HL-60 (cell line): ENCODE data around the gene CA4.

Source experiments
- GABPA ChIP-seq: IDR thresholded peaks from 2 replicates; pipeline ENCODE4 v1.6.1; 2012; ENCODE audit warnings: low read depth
- POLR2AphosphoS5 ChIP-seq: IDR thresholded peaks from 2 replicates; pipeline ENCODE4 v1.6.1; 2012; ENCODE audit warnings: low read depth
- TF ChIP-seq, protein P1 (sequence below): IDR thresholded peaks from one replicate; pipeline ENCODE4 v1.5.1; 2011; ENCODE audit warnings: low read length, control low read depth, inconsistent platforms; ENCODE audit not compliant: insufficient read depth

DNA sequence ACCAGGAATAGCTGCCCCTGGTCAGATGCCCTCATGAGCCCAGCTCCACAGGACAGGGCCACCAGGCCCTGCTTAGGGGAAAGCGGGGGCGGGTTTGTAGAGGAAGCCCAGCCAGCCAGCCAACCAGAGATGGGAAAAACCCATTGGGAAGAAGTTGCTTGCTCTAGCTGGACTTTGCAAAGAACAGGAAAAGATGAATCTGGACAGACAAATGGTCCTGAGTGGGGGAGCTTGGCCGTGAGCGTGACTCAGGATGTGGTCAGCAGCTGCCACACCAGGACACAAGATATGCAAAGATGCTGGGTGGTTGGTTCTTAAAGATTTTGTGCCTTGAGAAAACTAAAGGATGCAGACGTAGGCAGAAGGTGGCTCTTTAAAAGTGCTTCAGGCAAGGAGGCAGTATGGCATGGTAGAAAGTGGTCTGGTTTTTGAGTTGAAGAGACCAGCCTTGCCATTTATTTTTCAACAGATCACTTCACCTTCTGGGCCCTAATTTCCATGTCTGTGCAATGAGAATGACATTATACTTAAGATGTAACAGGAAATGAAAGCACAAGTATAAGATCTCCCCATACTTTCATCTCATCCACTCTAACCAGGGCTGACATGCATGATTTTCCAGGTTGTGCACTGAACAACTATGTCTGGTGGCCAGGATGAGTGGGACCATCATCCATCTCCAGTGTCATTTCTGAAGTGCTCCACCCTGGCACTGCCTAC is 43.3 kb upstream of the CA4 start:
- TF ChIP-seq, protein P1, sequence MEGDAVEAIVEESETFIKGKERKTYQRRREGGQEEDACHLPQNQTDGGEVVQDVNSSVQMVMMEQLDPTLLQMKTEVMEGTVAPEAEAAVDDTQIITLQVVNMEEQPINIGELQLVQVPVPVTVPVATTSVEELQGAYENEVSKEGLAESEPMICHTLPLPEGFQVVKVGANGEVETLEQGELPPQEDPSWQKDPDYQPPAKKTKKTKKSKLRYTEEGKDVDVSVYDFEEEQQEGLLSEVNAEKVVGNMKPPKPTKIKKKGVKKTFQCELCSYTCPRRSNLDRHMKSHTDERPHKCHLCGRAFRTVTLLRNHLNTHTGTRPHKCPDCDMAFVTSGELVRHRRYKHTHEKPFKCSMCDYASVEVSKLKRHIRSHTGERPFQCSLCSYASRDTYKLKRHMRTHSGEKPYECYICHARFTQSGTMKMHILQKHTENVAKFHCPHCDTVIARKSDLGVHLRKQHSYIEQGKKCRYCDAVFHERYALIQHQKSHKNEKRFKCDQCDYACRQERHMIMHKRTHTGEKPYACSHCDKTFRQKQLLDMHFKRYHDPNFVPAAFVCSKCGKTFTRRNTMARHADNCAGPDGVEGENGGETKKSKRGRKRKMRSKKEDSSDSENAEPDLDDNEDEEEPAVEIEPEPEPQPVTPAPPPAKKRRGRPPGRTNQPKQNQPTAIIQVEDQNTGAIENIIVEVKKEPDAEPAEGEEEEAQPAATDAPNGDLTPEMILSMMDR = no peak
- TF ChIP-seq GABPA (no peak), POLR2AphosphoS5 (no peak)
